Cardiac fibroblast (primary cell): ENCODE data around the gene CTR9.

Source experiments
- DNase-seq, 2 donors: peaks; one replicate each; pipeline versions ENCODE4 v3.0.0 to v3.0.0-alpha.2; 2010; ENCODE audit warnings: low read depth in 2 of 2
- H3K4me3 ChIP-seq, 2 donors: replicated peaks in 1 of 2; 1 replicate in 1 of 2; 2 replicates in 1 of 2; pipeline ENCODE4 v1.5.1; 2011; ENCODE audit warnings: low read depth in 2 of 2, low read length in 2 of 2, mild to moderate bottlenecking in 2 of 2, moderate library complexity in 1 of 2
- CTCF ChIP-seq: IDR thresholded peaks from one replicate; pipeline ENCODE4 v1.5.1; 2011; ENCODE audit warnings: low read depth, mild to moderate bottlenecking, low read length, inconsistent platforms

The CTR9 gene

GRCh38 chr11:10763766-10764165 is 12.7 kb downstream of the CTR9 start:
- H3K4me3 ChIP-seq = no peak overlapping the region
- TF ChIP-seq CTCF = no peak
- DNase-seq = peak in 1 of 2 donors; percentile 27

GRCh38 chr11:10764412-10764811 is 13.4 kb downstream of the CTR9 start:
- H3K4me3 ChIP-seq = no peak overlapping the region
- no peak for TF ChIP-seq CTCF
- no peak for DNase-seq

GRCh38 chr11:10770626-10771254 is 19.7 kb downstream of the CTR9 start:
- peak; percentile 85 for TF ChIP-seq CTCF
- H3K4me3 ChIP-seq = no peak overlapping the region
- peak; percentile 50 to 66 for DNase-seq

GRCh38 chr11:10771457-10771856 is 20.4 kb downstream of the CTR9 start:
- TF ChIP-seq CTCF = no peak
- no peak for DNase-seq
- no peak overlapping the region for H3K4me3 ChIP-seq

- no peak for TF ChIP-seq CTCF
- no peak for DNase-seq
- no peak overlapping the region for H3K4me3 ChIP-seq
Observed at GRCh38 chr11:10774811-10775210, 23.8 kb downstream of the CTR9 start.

GRCh38 chr11:10777393-10777793 is 26.3 kb downstream of the CTR9 start:
- no peak for TF ChIP-seq CTCF

GRCh38 chr11:10777806-10778205 is 26.8 kb downstream of the CTR9 start:
- no peak for DNase-seq

More at GRCh38 chr11:10777393-10777793, 26.3 kb downstream of the CTR9 start:
- DNase-seq = no peak
- H3K4me3 ChIP-seq = no peak overlapping the region

More at GRCh38 chr11:10777806-10778205, 26.8 kb downstream of the CTR9 start:
- TF ChIP-seq CTCF = no peak
- no peak overlapping the region for H3K4me3 ChIP-seq
